Thymus (tissue), 2 donors: ENCODE data around the gene MEX3A. TPM values are rescaled to one million over a fixed set of nuclear protein-coding genes. Genes with fewer than 3 reads are reported as not detected.

Experiments
- polyA plus RNA-seq: library from polyadenylated mRNA; stranded (reverse); fragments of 200-250 nt; gene quantifications from one replicate; pipeline ENCODE4 v1.2.3, GENCODE V29; 2013
- total RNA-seq: library from RNA; stranded (reverse); fragments of 120-200 nt; gene quantifications from one replicate; pipeline ENCODE4 v1.2.4, GENCODE V29; 2013
- donor health status: healthy.

The MEX3A gene
- total and polyA plus RNA-seq, 2 donors, result 0.55 to 1.3 TPM

Other genes with a start within 250 kb of the MEX3A start
- gene GON4L, start 225.3 kb downstream of the MEX3A start, total RNA-seq, result 31.6 TPM
- gene GON4L, start 225.3 kb downstream of the MEX3A start, polyA plus RNA-seq, result 33.0 TPM
- 3.6 TPM for gene SYT11, start 222.9 kb downstream of the MEX3A start, total RNA-seq
- 3.3 TPM for gene SYT11, start 222.9 kb downstream of the MEX3A start, polyA plus RNA-seq
- 24.4 TPM for gene RIT1, start 171.1 kb downstream of the MEX3A start, total RNA-seq
- gene RIT1, start 171.1 kb downstream of the MEX3A start, polyA plus RNA-seq, result 17.2 TPM
- gene KHDC4, start 148.1 kb downstream of the MEX3A start, total RNA-seq, result 31.3 TPM
- gene KHDC4, start 148.1 kb downstream of the MEX3A start, polyA plus RNA-seq, result 45.8 TPM
- gene RXFP4, start 140.8 kb downstream of the MEX3A start, total RNA-seq, result not detected
- 0.18 TPM for gene RXFP4, start 140.8 kb downstream of the MEX3A start, polyA plus RNA-seq
- 42.3 TPM for gene ARHGEF2, start 103.9 kb downstream of the MEX3A start, total RNA-seq
- 58.5 TPM for gene ARHGEF2, start 103.9 kb downstream of the MEX3A start, polyA plus RNA-seq
- 262 TPM for gene SSR2, start 61.5 kb downstream of the MEX3A start, total RNA-seq
- 251 TPM for gene SSR2, start 61.5 kb downstream of the MEX3A start, polyA plus RNA-seq
- gene UBQLN4, start 28.7 kb downstream of the MEX3A start, total RNA-seq, result 10.4 TPM
- 15.1 TPM for gene UBQLN4, start 28.7 kb downstream of the MEX3A start, polyA plus RNA-seq
- 75.9 TPM for gene LAMTOR2, start 27.7 kb downstream of the MEX3A start, total RNA-seq
- gene LAMTOR2, start 27.7 kb downstream of the MEX3A start, polyA plus RNA-seq, result 82.2 TPM
- 17.6 TPM for gene RAB25, start 21.3 kb downstream of the MEX3A start, total RNA-seq
- 43.1 TPM for gene RAB25, start 21.3 kb downstream of the MEX3A start, polyA plus RNA-seq
- gene LMNA, start 32.2 kb upstream of the MEX3A start, total RNA-seq, result 51.6 TPM
- gene LMNA, start 32.2 kb upstream of the MEX3A start, polyA plus RNA-seq, result 68.3 TPM
- gene SEMA4A, start 71.1 kb upstream of the MEX3A start, total RNA-seq, result 6.4 TPM
- gene SEMA4A, start 71.1 kb upstream of the MEX3A start, polyA plus RNA-seq, result 14.8 TPM
- 8.8 TPM for gene SLC25A44, start 111.6 kb upstream of the MEX3A start, total RNA-seq
- gene SLC25A44, start 111.6 kb upstream of the MEX3A start, polyA plus RNA-seq, result 10.7 TPM
- gene PMF1, start 130.5 kb upstream of the MEX3A start, total RNA-seq, result 56.8 TPM
- 67.4 TPM for gene PMF1, start 130.5 kb upstream of the MEX3A start, polyA plus RNA-seq
- 0.66 TPM for gene BGLAP, start 159.7 kb upstream of the MEX3A start, total RNA-seq
- 4.3 TPM for gene BGLAP, start 159.7 kb upstream of the MEX3A start, polyA plus RNA-seq
- 0.61 TPM for gene PAQR6, start 165.6 kb upstream of the MEX3A start, total RNA-seq
- 8.6 TPM for gene PAQR6, start 165.6 kb upstream of the MEX3A start, polyA plus RNA-seq
- 32.3 TPM for gene SMG5, start 200.4 kb upstream of the MEX3A start, total RNA-seq
- gene SMG5, start 200.4 kb upstream of the MEX3A start, polyA plus RNA-seq, result 28.2 TPM
- 3.4 TPM for gene TMEM79, start 201.9 kb upstream of the MEX3A start, total RNA-seq
- gene TMEM79, start 201.9 kb upstream of the MEX3A start, polyA plus RNA-seq, result 10.2 TPM
- gene GLMP, start 213.2 kb upstream of the MEX3A start, total RNA-seq, result 20.3 TPM
- gene GLMP, start 213.2 kb upstream of the MEX3A start, polyA plus RNA-seq, result 40.0 TPM
- not detected for gene VHLL, start 216.8 kb upstream of the MEX3A start, total RNA-seq
- gene VHLL, start 216.8 kb upstream of the MEX3A start, polyA plus RNA-seq, result 0.09 TPM